ENCODE results near the gene SPRN.

SPRN gene

DNA sequence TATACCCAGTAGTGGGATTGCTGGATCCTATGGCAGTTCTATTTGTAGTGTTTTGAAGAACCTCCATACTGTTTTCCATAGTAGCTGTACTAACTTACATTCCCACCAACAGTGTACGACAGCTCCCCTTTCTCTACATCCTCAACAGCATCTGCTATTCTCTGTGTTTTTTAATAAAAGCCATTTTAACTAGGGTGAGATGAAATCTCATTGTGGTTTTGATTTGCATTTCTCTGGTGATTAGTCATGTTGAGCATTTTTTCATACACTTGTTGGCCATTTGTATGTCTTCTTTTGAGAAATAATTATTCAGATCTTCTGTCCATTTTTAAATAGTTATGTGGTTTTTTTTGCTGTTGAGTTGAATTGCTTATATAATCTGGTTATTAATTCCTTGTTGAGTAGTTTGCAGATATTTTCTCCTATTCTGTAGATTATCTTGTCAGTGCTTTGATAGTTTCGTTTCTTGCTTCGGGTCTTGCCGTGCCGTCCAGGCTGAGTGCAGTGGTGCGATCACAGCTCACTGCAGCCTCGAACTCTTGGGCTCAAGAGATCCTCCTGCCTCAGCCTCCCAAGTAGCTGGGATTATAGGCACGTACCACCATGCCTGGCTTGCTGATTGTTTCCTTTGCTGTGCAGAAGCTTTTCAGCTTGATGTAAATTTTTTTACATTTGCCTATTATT lies 18.4 kb downstream of the SPRN start:
- DNase-seq (ENCODE audit: low spot score) = no peak

DNA sequence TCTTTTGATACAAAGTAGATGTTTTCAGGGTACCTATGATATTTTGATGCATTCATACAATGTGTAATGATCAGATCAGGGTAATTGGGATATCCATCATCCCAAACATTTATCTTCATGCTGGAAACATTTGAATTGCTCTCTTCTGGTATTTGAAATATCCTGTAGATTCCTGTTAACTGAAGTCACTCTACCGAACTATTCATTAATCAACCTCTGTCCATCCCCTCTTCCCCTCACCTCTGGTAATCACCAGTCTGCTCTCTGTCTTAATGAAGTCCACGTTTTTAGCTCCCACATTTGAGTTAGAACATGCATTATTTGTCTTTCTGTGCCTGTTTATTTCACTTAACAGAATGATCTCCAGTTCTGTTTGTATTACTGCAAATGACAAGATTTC lies 19.2 kb downstream of the SPRN start:
- DNase-seq (ENCODE audit: low spot score) = no peak

DNA sequence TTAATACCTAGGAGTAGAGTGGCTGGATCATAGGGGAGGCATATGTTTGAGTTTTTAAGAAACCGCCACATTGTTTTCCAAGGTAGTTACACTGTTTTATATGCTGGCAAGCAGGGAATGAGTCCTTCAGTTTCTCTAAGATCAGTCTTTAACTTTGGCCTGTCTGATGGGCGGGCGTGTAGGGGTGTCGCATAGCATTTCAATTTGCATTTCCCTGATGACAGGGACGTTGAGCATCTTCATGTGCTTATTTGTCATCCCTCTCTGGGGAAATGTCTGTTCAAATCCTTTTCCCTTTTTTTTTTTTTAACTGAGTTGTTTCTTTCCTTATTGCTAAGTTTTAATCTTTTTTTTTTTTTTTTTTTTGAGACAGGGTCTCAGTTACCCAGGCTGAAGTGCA lies 20.6 kb downstream of the SPRN start:
- no peak for DNase-seq (ENCODE audit: low spot score)

DNA sequence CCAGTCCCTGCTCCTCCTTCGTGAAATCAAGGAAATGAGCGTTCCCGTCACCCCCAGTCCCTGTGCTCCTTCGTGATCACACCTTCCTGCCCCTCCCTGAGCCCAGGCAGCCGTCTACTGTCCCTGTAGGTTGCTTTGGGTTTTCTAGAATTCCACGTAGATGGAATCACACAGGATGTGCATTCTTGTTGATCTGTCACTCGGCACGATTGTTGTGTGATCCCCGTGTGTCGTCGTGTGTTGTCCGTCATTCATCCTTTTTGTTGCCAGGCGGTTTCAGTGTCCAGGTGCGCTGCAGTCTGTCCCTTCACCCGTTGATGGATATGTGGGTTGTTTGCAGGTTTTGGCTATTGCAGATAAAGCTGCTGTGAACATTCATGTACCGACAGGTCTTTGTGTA lies 21.1 kb downstream of the SPRN start:
- no peak for DNase-seq (ENCODE audit: low spot score)

DNA sequence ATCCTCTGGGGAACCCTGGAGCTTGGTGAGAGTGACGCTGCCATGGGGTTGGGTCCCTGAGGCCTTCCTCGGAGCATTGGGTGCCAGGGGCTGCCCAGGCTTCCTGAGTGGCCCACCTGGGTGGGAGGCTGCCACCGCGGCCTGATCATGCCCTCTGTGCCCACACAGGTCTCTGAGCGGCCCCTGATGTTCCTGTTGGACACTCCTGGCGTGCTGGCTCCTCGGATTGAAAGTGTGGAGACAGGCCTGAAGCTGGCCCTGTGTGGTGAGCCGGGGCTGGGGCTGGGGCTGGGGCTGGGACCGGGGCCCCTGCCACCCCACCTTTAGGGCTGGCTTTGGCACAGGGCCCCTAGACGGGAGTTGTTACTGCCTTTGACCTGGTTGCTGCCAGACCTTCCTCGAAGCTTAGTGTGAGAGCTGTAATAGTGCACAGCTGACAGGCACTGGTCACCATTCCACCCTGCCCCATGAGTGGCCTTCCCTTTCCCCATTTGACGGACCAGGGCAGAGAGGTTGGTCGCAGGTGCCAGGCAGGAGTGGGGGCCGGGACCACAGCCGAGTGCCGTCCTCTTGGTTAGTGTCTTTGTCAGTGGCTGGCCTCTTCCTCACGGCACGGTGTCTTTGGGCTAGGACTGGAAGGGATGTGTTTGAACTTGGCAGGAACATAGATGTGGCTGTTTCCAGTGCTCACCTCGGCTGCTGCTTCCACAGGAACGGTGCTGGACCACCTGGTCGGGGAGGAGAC lies 22.3 kb downstream of the SPRN start:
- DNase-seq (ENCODE audit: low spot score) = no peak

DNA sequence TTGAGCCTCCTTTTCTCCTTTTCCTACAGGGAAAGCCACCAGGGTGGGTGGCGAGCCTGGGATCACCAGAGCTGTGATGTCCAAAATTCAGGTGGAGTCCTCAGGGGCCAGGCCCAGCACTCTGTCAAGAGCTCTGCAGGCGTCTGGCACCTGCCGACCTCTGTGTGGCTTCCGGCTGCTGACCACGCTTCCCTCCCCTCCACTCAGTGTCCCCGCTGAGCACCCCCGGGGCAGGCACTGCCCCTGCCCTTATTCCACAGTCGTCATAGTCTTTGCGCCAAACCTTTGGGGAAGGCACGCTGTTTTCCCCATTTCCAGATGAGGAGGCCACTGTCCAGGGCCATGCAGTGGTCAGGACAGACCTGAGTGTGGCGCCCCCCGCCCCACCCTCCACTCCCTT lies 22.9 kb downstream of the SPRN start:
- no peak for DNase-seq (ENCODE audit: low spot score)

DNA sequence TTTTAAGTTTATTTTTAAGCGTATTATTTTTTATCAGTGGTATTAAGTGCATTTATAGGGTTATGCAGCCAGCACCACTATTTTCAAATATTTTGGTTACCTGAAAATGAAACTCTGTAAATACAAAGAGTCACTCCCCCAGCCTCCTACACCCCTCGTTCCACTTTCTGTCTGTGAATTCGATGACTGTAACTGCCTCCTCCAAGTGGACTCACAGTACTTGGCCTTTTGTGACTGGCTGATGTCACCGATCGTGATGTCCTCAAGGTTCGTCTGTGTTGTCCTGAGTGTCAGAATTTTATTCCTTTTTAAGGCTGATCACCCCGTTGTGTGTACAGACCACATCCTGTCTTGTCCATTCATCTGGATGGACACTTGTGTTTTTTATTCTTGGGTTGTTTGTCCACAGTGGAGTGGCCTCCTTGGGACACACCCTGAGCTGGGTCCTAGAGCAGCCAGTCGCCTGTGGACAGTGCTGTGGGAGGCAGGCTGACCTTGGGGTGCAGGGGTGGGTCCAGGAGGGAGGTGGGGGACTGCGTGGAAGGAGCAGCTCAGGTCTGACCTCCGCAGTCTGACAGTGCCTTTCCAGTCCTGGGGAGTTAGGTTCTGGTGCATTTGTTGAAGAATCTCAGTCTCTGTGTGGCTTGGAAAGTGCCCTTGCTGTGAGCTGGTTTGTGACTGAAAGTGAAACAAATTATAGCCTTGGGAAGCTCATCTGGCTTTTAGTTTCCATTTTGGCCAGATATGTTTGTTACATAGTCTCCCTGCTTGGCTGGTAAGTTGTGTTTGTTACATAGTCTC lies 23.6 kb downstream of the SPRN start:
- no peak for DNase-seq (ENCODE audit: low spot score)

DNA sequence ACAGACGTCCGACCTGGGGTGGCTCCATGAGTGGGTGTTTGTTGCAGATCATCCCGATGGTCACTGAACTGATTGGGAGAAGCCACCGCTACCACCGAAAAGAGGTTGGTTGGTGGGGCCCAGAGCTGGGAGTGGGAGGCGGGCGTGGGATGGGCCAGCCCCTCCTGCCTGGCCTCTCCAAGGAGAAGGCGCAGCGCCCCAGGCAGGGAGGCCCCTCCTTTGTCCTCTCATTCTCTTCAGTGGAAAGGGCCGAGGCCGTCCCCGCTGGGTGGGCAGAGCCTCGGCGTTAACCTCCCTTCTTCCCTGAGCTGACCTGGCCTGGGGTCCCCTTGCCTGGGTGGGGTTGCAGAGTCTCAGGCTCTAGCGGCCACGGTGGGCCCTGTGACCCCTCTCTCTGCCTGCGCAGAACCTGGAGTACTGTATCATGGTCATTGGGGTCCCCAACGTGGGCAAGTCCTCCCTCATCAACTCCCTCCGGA lies 25.3 kb downstream of the SPRN start:
- DNase-seq (ENCODE audit: low spot score) = no peak

DNA sequence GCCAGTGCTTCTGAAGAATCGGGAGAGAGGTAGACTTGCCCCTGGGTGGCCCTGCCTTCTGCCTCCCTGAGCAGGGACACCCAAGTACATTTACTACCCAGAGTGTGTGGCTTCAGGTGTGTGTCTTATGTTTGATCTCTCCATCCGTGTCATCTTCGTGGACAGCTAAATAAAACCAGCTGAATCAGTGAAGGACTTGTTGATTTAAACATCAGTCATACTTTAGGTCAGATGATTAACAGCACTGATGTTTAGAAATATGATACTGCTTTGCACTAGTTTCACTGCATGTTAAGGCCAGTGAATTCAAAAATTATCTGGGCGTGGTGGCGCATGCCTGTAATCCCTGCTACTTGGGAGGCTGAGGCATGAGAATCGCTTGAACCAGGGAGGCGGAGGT lies 26.5 kb downstream of the SPRN start:
- DNase-seq (ENCODE audit: low spot score) = peak; percentile 40

DNA sequence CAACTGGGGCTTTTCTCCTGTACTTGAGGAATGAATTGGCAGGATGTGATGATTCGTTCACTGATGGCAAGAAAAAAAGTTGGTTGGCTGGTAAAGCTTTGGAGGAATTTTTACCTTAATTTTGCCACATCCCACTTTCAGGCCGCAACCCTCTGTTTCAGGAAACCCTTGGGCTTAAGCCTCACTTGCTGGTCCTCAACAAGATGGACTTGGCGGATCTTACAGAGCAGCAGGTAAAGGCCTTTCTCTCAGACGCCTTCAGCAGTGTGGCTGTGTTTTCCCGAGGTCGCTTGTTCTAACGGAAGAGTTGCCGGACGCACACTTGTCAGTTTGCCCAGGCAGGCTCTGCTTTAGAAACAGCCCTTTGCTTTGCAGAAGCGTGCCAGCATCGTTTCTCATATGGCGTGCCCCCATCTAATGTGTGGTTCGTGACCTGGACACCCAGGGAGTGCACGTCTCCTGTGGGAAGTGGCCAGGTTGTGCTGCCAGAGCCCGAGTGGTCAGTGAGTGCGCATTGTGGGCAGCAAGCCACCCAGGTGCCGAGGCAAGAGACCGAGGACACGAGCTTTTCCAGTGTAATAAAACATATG lies 28.3 kb downstream of the SPRN start:
- no peak for DNase-seq (ENCODE audit: low spot score)

DNA sequence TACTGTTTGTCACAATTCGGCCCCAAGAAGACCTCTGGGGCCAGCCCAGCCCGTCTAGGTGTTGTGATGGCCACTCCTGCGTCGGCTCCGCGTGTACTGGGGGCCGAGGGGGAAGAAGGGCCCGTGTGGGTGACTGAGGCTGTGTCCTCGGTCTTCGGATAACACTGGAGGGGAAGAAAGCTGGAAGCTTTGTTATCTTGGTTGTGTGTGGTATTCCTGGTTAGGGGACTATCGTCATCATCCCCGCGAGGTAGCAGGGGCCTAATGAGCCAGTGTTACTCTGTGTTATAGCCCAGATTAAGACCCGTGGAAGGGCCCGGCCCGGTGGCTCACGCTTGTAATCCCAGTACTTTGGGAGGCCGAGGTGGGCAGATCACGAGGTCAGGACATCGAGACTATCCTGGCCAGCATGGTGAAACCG lies 29.6 kb downstream of the SPRN start:
- peak; percentile 39 for DNase-seq (ENCODE audit: low spot score)

DNA sequence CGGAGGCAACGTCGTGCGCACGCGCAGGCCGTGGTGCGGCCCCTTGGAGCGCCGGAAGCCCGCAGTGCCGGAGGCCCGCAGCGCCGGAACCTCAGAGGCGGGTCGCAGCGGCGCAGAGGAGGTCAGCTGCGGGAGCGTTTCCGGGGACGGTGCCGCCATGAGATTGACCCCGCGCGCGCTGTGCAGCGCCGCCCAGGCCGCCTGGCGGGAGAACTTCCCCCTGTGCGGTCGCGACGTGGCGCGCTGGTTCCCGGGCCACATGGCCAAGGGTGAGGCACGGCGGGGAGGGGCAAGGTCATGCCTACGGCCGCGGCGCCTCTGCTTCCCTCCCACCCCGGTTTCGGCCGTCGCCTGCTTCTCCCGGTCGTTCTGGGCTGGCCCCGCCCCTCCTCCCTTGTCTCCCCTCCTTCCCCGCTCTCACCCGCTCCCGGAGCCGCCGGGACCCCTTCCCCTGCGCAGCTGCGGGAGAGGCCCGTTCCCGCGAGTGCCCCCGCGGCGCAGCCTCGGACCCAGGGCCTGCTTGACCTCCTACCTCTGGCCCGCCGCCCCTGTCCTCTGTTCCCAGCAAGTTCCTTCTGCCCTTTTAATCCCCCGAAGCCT lies 30.3 kb downstream of the SPRN start, which contains the start of gene MTG1:
Gene MTG1 (plus strand): TSS at position 94 of the 600 bp plus-strand sequence. CDS start 64 bp downstream, at position 158.
- DNase-seq (ENCODE audit: low spot score) = peak; percentile 93

DNA sequence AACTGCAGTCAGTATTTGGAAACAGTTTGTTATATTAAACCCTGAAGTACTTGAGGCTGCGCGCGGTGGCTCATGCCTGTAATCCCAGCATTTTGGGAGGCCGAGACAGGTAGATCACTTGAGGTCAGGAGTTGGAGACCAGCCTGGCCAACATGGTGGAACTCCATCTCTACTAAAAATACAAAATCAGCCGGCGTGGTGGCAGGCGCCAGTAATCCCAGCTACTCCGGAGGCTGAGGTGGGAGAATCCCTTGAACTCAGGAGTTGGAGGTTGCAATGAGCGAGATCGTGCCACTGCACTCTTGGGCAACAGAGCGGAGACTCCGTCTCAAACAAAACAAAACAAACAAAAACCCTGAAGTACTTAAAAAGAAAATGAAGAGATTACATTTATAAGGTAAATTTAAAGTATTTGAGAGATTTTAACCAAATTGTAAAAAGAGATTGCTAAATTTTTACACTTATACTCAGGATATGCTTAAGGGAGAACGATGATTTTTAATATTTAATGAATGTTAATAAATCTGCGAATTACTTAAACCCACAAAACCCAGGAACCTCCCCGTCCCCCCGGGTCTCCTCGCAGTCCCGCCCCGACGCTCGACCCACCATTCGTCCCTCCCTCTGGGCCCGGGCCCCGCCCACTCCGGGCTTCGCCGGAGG lies 30.9 kb downstream of the SPRN start:
- DNase-seq (ENCODE audit: low spot score) = no peak

DNA sequence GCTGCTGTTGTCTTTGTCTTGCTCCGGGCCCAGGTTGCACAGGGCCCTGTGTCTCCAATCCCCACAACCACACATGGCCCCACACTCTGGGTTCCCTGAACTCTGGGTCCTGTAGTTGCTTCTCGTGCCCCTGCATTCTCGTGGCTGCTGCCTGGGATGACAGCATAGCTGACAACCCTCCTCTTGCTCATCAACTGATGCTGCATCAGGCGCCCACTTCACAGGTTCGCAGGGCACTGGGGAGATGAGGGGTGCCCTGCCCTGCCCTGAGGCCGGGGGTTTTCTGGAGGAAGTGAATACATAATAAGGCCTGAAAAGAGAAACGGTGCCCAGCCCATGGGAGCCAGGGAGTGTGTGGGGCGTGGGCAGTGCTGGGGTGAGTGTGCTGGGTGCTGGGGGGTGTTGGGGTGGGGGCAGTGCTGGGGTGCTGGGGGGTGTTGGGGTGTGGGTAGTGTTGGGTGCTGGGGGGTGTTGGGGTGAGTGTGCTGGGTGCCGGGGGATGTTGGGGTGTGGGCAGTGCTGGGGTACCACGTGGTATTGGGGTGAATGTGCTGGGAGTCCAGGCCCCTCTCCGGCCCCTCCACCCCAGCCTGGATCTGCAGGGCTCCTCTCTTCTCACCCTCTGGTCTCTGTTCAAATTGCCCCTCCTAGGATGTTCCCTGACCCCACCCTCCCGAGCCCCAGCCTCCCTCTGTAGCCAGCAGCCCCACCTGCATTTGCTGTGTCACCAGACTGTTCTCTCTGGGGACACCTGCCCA lies 32.5 kb downstream of the SPRN start:
- no peak for DNase-seq (ENCODE audit: low spot score)

DNA sequence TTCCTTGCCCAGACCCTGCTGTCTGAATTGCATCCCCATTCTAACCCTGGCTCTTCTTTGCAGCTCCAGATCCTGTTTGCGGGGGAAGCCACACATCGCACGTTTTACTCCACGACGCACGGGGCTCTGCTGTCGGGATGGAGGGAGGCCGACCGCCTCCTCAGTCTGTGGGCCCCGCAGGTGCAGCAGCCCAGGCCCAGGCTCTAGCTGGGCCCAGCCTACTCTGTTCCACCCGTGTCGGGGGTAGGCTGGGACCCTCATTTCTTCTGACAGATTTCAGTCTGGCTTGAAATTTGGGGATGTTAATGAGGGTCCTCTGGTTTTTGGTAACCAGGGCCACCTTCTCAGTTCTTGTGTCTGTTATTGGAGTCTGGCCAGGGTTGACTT lies 33.2 kb downstream of the SPRN start:
- no peak for DNase-seq (ENCODE audit: low spot score)

DNA sequence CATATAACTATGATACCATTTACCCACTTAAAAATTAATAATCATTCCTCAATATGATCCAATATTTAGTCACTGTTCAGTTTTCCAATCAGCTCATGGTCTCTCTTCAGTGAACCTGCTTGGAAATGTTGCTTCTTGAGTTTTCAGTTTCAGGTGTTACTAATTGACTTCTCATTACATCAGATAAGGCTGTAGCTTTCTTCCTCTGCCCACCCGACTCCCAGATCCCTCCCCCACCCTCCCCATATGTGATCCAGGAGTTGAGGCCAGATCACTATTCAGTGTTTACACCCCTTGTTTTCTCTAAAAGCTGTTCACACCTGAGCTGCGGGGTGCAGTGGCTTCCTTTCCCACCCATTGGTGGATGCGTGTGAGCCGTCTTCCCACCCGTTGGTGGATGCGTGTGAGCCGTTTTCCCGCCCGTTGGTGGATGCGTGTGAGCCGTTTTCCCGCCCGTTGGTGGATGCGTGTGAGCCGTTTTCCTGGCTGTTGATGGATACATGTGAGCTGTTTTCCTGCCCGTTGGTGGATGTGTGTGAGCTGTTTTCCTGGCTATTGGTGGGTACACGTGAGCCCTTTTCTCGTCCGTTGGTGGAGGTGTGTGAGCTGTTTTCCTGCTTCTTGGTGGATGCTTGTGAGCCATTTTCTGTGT lies 33.7 kb downstream of the SPRN start:
- DNase-seq (ENCODE audit: low spot score) = no peak

DNA sequence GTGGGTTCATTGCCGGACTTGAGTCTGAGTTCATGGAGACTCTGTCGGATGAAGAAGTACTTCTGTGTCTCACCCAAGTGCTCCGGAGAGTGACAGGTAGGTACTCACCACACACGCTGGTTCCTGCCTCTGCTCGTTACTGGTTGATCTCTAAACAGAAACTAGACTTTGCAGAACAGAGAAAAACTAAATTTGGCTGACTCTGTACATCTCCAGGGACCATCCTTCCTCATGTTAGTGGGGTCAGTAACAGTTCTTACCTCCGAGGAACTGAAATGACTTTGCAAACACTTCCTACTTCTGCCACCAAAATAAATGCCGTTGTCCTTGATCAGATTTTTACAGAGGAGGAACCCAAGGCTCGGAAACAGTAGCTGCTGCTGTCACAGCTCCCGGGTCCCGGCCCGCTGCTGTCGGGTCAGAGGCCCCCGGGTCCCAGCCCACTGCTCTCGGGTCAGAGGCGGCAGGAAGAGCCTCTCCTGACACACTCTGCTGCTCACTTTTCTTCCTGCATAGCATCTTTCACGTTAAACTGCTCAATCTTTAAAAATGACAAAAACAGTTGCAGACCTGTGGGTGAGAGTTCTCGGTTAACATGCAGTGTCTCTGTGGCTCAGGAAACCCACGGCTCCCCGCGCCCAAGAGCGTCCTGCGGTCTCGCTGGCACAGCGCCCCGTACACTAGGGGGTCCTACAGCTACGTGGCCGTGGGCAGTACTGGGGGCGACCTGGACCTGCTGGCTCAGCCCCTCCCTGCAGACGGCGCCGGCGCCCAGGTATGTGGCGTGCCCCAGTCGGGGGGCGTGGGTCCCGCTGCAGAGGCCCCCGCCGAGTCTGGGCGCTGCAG lies 35.2 kb downstream of the SPRN start:
- no peak for DNase-seq (ENCODE audit: low spot score)

DNA sequence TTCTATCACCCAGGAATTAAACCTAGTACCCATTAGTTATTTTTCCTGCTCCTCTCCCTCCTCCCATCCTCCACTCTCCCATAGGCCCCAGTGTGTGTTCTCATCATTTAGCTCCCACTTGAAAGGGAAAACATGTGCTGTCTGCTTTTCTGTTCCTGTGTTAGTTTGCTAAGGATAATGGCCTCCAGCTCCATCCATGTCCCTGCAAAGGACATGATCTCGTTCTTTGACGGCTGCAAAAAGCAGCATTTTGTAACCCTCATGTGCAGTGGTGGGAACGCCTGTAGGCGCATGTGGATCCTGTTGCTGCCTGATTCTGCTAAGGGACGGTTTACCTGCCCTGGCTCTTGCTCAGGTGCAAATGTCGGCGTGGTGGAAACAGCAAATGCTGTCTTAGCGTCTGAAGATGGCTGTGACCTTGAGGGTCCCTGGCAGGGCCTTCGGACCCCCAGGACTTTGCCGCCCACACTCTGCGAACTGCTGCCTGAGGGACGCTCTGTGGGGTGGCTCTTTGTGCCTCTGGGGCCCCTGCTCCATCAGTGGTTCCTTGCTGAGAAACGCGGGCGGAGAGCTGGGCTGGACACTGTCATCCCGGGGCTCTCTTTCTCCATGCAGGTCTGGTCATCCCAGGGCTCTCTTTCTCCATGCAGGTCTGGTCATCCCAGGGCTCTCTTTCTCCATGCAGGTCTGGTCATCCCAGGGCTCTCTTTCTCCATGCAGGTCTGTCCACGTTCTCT lies 36.0 kb downstream of the SPRN start:
- DNase-seq (ENCODE audit: low spot score) = peak; percentile 27
